Ecto neural progenitor cell (in vitro differentiated cells): Measurements from ENCODE around the gene NELFCD.

Source experiments
- DNase-seq: peaks from one replicate; pipeline ENCODE4 v3.0.0-alpha.2; 2018; ENCODE audit warnings: low spot score

Gene NELFCD

DNA sequence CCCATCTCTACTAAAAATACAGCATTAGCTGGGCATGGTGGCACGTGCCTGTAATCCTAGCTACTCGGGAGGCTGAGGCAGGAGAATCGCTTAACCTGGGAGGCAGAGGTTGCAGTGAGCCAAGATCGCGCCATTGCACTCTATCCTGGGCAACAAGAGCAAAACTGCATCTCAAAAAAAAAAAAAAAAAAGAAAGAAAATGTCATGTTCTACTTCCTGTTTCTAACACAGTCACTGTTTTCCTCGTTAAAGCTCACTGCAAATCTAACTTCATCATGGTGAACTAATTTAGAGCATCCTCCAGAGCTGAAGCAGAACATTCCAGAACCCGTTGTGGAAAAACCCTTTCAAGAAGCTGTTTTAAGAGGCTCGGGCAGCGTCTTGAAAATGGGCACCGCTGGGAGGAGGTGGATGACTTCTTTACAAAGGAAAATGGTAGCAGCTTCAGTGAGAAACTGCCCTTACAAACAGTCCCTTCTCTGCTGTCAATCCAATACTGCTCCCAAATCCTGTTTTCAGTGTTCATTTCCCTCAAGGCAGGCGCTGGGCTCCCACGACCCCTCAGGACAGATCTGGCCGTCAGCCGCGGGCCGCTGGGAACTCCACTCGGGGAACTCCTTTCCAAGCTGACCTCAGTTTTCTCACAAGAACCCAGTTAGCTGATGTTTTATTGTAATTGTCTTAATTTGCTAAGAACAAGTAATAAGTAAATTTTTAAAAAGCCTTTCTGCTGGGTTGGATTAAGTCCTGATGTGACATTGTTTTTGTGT is 13.5 kb downstream of the NELFCD start:
- DNase-seq, result no peak

DNA sequence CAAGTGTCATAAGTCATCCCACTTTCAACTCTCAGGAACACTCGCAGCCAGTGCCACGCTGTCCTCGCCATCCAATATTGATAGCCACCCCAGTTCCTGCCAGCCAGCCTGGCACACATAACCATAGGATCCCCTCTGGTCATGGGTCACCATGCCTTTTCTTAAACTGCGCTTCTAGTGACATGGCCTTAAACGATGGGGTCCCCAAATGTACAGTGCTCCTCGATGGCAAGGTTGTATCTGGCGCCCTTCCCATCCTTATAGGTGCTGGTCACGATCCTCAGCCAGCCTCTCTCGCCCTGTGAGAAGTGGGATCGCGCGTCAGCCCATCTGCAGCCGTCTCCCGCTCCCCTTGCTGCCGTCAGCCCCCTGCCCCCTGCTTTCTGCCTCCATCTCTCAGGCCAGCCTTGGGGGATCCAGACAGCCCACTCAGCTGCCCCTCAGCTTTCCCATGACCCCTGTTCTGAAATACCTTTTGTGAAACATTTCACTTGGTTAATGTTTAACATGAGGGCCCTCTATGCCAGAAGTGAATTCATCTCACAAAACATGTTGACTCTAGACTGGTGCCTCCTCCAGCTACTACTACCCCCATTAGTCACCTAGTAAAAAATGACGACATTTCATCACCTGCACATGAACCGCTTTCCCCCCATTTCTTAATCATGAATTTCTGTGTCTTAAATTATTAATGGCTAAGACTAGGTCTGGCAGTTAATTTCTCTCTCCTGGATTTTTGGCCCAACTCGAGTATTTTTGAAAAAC is 14.6 kb downstream of the NELFCD start:
- no peak for DNase-seq

DNA sequence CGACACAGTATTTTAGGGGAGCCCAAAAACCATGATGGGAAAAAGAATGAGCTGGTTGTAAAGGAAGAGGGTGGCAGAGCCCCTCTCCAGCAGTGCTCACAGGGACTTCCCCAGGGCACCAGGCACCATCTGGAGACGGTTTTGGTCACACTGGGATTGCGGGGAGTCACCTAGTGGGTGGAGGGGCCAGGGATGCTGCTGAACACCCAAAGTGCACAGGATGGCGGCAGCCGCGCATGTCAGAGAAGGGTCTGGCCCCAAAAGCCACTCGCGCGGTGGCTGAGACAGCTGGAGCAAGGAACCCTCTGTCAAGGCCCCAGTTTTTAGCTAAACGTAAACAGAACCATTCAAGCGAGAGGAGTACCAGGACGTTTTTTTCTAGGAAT is 15.2 kb downstream of the NELFCD start:
- no peak for DNase-seq

DNA sequence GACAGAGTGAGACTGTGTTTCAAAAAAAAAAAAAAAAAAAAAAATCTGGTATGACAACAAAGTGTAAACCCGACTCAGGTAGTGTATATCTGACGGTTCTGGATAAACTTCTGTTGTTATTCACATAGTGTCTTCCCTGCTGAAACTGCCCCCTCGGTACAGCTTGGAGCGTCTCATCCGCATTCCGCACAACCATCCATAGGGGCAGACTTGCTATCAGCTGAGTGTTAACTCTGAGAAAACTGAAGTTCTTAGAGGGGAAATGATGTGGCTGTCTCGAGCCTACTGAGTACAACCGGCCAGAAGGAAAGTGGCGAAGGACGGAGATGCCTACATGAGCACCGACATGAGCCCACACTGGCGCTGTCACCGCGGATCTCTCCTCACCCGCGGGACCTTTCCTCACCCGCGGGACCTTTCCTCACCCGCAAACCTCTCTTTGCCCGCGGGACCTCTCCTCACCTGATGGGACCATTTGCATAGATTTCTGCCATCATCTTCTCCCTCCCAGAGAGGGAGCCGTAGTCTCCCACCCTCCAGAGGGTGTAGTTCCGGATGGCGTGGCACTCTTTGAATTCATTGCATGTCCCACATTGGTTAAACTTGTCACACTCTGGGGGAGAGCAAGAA is 16.2 kb downstream of the NELFCD start:
- DNase-seq, result no peak

DNA sequence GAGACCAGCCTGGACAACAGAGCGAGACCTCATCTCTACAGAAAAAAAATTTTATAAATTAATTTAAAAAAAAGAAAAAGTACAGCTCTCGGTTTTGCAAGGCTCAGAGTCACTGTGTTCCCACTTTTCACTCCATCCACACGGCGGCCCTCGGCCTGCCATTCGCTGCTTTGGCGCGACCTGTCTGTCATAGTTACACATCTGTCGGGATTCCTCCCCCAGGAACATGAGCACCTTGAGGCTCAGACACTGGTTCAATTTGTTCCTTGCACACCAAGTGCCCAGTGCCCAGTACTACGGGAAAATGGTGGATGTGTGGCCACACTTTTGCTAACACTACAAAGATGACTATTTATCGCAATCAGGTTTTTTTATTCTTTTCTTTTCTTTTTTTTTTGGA is 17.6 kb downstream of the NELFCD start:
- DNase-seq, result no peak

DNA sequence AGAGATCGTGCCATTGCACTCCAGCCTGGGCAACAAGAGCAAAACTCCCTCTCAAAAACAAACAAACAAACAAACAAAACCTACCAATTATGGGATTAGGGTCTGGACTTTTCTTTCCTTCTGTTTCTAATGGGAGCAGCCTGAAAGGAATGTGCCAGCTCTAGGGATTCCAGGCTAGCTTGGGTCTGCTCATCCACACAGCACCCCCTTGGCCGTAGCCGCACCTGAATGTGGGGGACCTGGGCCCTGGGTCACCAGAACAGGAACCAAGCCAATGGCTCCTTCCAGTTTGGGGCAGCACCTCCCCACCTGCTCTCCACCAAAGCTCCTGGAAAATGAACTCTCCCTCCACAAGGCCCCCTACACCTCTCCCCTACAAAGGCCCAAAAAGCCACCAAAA is 19.3 kb downstream of the NELFCD start:
- no peak for DNase-seq

DNA sequence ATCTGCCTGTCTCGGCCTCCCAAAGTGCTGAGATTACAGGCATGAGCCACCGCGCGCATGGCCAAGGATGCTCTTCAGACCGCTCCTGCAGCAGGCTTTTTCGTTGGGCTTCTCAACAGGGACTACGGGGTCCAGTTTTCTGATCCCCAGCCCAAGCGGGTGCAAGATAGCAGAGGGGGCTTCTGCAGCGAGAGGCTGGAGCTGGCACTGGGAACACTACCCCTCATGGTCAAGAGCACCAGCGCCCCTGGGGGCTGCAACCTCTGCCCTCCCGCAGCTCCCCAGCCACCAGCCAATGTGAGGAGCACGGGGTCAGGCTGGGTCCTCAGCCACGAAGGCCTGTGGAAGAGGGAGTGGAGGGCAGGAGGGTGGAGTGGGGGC is 20.0 kb downstream of the NELFCD start:
- DNase-seq, result no peak

DNA sequence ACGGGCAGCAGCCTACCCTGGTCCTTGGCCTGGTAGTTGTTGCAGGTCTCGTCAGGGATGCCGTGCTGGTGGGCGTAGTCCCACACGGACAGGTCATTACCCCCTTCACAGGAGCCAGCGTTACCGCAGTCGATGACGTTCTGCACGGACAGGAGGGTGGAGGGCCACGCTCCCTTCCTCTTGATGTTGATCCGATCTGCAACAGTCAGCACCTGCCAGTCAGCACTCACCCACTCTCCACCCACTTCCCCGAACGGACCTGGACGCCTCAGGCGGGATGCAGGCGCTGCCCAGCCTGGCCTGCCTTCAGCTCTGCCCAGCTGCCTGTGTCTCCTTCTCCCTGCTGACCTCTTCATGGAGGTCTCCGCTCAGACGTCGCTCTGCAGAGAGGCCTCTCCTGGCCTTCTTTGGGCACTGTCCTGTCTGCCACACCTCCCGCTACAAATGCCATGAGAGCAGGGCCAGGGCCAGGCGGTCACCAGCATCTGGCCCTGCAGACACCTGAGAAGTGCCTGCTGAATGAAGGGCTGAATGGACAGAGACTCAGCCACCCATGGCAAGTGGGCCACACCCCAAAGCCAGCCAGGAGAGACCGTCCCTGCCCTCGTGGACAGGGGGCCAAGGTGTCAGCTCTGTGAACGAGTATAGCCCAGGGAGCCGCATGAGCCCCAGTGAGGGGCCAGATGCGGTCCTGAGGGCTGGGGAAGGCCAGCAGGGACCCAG is 20.6 kb downstream of the NELFCD start:
- DNase-seq, result no peak

DNA sequence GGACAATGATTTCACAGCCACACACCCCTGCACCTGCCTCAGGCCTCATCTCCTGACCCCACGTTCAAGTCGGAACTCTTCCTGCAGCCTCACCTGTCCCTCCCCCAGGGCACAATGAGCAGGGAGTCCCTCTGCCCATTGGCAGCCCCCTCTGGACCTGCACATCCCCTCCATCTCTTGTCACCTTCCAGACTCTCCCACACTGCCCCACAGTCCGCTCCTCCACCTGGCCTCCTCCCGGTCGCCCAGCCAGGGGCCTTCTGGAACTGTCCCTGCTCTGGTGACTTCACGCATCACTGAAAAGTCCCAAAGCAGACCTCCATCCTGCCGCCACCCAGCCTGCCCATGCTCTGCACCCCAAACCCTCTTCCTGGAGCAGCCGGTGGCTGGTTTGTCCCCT is 21.3 kb downstream of the NELFCD start:
- DNase-seq, result no peak

DNA sequence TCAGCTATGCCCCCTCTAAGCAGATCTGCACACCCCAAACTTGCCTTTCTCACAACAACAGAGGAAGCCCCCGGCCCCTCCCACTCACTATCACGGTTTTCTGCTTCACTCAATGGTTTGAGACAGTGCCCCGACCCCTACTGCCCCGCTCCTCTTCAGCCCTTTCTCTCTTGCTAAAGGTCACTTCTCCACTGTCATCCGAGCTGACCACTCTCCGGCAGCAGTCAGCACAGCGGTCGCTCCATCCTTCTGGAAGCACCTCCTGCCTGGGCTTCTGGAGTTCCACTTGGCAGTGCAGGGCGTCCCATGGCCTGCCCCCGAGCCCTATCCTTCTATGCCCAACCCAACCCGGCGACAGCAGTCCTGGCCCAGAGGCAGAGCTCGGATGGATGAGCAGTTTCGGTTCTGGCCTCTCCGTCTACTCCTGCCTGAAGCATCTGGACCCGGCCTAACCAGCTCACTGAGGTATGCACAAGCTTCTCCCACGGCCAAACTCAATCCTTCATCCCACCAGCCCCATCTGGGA is 21.9 kb downstream of the NELFCD start:
- no peak for DNase-seq

DNA sequence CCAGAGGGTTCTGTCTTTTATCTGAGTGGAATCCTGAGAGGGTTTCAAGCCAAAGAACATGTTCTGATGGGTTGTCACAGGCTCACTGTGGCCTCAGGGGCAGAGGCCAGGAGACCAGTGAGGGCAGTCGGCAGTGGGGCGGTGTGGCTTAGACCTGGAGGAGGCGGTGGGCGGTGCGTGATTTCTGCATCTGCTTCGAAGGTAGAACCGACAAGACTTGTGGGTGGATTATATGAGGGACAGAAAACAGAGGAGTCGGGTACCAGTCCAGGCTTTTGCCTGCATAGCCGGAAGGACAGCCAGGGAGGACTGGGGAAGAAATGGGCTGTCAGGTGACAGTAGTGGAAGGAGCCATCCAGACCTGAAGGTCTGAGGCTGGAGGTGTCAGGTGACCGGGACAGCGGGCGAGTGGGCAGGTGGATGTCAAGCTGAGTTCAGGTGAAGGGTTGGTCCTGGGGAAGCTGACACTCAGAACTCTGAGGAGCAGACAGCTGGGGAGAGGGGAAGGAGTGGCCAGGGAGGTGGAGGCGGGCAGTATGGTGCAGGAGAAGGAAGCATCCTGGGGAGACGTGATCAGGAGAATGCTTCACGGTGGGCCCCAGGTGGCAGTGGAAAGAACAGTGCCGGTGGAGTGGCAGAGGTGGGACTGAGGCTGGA is 22.9 kb downstream of the NELFCD start:
- no peak for DNase-seq

DNA sequence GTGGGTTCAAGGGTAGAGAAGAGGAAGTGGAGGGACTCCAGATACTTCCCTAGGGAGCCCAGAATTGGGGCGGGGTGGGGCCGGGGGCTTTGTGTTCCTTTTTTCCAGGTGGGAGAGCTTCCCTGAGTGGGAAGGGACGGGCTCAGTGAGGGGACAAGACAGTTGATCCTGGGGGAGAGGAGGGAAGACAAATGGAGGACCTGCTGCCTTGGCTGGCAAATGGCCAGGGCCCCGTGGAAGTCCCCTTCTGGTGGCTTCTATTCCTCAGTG is 23.4 kb downstream of the NELFCD start:
- DNase-seq, result no peak

DNA sequence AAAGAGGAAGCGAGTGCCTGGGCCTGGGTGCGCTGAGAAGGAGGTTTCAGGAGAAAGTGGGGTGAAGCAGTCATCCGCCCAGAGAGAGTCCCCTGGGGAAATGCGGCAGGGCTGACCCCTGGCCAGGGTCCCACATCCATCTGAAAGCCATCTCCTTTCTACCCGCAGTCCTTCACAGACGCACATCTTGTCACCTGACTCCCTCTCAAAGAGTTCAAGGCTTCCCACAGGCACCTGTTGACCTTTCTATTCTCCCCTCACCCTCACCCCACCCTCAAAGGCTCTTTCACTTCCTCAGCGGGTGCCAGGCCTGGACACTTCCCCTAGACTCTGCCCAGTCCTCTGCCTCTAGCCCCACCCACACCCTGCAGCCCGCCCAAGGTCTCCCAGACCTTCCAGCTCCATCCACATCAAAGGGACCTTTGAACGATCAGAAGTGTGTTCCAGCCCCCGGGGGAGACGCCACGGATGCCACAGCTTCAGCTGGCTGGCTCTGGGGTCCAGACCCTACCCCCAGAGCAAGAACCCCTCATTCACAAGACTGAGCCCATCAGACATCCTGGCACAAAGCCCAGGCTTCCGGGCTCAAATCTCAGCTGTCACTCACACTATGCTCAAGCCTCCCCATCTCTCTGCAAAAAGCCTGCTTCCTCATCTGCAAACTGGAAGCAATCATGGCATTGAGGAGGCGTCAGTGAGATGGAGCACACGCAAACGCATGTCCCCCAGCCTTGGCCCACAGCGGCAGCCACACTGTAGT is 23.9 kb downstream of the NELFCD start:
- DNase-seq, result no peak

DNA sequence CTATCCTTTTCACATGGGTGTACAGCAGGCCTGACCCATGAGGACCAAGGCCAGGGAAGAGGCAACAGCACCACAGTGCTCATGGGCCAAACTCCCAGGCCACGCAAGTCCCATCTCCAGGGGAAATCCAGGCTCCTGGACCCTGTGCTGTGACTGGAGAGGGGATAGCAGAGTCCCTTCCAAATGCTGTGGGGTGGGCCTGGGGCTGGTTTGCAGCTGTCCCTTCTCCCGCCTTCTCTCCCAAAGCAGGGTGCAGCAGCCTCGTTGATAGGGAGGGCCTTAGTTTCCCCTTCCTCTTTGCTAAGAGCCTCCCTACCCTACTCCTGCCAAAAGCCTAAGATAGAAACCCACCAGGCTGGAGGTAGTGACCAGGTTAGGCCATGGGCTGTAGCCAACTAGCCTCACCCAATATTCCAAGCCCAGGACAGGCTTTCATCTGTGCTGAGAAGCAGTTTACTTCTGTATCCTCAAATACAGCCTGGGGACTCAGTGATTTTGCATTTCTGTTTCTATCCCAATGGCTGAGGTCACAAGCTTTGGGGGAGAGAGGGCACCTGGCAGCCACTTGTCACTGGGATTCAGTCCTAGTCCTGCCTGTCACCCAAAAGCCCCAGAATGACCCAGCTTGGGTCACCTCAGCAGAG is 24.6 kb downstream of the NELFCD start:
- DNase-seq, result no peak

DNA sequence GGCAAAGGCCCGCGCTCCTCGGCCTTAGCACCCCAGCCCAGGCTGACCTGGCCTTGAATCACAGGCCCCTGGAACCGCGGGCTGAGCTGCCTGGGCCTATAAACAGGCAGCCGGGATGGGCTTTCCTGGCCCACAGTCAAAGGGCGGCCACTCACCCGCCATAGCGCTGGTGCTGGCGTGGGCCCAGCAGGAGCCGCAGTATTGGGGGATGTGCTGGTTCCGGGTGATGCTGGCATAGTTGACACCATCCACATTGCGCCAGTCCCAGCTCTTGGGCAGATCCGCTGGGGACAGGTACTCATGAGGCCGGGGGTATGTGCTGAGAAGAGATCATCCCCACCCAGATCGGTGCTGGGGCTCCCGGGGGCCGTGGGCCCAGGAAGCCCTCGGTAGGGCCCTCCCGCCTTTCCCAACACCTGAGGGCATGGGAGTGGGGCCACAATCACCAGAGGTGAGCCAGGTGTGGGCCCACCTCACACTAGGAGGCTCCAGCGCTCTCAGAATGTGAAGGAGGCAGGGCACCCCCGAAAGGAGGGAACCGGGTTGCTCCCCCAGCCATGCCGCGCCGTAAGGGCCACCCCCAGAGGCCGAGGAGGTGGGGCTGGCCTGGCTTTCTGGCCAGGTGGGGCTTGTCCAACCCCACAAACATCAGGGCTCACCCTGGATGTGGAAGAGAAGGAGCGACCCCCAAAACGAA is 25.3 kb downstream of the NELFCD start:
- DNase-seq, result no peak

DNA sequence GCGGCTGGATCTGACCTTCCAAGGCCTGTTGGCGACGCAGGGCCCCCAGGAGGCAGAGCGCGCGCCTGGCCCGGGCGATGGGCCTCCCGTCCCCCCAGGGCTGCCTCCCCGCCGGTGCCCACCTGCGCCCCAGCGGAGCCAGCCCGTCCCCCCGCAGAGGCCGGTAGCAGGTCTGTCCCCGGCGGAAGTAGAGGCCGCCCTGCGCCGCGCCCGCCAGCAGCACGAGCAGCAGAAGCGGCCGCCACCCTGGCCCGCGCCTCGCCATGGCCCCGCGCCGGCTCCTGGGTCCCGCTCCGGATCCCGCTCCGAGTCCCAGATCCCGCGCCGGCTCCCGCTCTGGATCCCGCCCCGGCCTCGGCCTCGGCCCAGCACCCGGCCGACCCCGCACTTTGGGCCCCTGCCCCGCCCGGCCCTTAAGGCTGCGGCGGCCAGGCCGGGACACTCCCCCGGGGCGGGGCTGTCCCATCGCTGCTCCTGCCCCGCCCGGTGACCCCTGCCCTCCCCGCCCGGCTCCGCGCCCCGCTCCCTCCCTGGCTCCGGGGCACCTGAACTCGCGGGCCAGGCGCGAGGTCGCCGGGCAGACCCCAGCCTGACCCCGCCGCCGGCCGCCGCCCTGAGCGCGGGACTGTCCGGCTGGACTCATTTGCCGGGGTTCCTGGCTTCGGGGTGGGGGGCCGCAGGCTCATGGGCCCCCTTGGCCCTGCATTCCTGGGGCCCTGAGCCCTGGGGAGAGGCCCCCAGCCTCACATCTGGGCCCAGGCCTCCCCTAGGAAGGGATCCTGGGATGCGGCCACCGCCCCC is 26.0 kb downstream of the NELFCD start, which contains the start of gene CTSZ:
CTSZ (minus strand) TSS at position 391 of the 801 bp plus-strand sequence; CDS start at position 265, 126 bp downstream.
- DNase-seq, result peak; percentile 79

DNA sequence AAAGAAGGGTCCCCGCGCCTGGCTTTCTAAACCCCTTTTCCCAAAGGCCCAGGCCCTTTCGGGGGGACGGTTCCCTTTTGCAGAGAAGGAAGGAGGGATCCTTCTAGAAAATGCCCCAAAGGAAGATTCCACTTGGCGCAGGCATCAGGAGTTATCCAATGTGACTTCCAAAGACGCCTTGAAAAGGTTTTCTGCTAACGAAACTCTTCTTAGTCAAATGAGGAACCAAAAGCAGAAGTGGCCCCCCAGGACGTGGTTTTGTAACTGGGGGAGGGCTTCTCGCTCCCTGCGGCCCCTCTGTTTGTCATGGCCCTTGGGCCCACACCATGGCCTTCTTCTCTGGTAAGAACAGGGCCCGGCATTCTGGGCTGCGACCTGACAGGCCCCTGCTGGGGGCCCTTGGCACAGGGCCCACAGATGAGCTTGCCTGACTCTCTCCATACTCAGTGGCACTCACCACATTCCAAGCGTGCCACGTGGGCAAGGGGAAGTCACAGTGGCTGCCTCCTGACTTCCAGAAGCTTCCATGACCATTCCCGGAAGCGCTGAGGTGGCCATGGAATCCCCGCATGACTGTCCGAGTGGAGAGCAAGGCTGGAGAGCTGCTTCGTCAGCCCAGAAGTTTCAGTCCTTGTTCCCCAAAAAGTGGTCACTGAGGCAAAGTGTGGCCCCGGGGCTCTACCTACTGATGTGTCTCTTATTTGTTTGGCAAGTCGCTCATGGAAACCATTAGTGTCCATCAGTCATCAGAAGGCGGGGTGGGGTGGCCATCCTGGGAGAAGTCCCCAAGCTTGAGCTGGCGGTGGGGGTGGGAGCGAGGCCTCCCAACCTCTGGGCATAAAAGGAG is 26.8 kb downstream of the NELFCD start:
- no peak for DNase-seq

DNA sequence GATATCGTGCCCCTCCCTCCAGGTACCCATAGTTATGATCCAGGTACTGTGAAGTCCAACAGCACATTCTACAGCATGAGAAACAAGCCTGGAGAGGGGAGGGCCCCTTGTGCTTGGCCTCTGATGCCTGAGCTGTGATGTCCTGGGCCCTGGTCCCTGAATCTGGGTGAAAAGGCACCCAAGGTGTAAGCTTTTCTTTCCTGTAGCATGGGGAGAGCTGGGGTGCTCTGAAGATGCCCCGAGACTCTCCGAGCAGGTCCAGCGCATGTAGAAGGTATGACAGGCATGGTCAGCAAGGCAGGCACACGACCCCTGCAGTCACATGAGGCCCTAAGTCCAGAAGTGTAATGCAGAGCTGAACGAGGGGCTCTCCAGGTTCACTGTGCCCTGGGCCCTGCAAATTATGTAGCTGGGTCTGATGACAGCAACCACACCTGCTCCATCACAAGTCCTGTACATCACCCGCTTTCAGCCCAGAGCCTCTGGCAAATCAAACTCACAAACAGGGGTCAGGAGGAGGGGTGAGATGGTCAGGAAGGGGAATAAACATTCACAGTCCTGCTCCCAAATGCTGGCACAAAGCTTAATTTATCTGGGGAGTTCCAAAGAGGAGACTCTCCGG is 27.8 kb downstream of the NELFCD start:
- DNase-seq, result no peak
